ENCODE measurements around the gene PTBP1. TPM values are rescaled to one million over a fixed set of nuclear protein-coding genes. Genes with fewer than 3 reads are reported as not detected.
"Not testable (repeated sequence)": the region's sequence is repeated elsewhere in the genome, so short reads cannot be mapped to it uniquely, and the experiment has no call there.

The PTBP1 gene
- total RNA-seq, 1 experiment from 2014 or later, result 174 TPM

DNA sequence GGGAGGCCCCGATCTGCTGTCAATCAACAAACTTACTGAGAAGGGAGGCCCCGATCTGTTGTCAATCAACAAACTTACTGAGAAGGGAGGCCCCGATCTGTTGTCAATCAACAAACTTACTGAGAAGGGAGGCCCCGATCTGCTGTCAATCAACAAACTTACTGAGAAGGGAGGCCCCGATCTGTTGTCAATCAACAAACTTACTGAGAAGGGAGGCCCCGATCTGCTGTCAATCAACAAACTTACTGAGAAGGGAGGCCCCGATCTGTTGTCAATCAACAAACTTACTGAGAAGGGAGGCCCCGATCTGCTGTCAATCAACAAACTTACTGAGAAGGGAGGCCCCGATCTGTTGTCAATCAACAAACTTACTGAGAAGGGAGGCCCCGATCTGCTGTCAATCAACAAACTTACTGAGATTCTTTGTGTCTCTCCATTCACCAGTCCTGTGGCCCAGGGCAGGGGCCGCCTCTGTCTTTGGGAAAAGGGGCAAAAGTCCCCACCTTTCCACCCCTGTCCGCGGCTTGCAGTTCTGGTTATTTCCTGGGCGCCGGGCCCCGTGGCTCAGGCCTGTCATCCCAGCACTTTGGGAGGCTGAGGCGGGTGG is 56.5 kb downstream of the PTBP1 start:
- not testable (repeated sequence) for DNase-seq (ENCODE audit: low spot score)

DNA sequence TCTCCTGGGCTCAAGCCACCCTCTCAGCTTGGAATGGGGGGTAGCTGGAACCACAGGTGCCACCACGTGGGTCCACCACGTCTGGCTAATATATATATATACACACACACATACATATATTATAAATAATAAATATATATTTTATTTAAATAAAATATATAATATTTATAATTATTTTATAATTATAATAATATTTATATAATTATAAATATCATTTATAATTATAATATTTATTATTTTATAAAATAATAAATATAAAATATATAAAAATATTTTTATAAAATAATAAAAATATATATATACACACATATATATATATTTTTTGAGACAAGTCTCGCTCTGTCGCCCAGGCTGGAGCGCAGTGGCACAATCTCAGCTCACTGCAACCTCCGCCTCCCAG is 57.3 kb downstream of the PTBP1 start:
- DNase-seq (ENCODE audit: low spot score), result no peak

DNA sequence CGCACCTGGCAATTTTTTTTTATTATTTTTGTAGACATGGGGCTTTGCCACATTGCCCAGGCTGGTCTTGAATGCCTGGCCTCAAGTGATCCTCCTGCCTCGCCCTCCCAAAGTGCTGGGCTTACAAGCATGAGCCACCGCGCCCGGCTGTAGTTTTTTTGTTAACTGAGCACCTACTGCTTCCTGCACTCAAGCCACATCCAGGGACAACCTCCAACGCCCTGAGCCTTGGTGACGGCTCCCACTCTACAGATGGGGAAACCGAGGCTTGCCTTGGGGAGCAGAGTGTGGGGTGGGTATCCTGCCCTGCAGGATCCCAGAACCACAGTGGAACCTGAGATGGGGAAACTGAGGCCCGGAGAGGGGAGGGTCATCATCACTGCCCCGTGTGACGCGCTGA is 57.9 kb downstream of the PTBP1 start:
- DNase-seq (ENCODE audit: low spot score), result no peak

DNA sequence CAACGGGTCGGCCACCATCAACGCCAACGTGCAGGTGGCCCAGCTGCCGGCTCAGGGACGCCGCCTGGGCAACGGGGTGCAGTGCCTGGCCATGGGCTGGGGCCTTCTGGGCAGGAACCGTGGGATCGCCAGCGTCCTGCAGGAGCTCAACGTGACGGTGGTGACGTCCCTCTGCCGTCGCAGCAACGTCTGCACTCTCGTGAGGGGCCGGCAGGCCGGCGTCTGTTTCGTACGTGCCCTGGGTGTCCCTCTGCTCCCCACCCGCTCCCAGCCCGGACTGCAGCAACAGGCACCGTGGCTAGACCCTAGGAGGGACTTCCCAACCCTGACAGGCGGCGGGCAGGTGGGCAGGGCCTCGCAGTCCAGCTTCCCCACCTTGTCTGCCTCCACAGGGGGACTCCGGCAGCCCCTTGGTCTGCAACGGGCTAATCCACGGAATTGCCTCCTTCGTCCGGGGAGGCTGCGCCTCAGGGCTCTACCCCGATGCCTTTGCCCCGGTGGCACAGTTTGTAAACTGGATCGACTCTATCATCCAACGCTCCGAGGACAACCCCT is 58.4 kb downstream of the PTBP1 start:
- DNase-seq (ENCODE audit: low spot score), result no peak

DNA sequence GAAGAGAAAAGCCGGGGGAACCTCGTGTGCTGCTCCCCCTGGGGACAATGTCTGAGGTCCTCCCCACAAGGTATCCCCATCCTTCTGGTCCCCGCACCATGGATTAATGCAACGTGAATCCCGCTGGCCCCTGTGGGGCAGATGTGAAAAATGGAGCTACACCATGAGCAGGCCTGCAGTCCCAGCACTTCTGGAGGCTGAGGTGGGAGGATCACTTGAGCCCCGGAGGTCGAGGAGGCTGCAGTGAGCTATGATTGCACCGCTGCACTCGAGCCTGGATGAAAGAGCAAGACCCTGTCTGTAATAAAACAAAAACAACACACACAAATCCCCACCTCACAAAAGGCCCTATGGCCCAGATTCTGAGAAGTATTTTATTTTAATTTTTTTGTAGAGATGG is 61.0 kb downstream of the PTBP1 start:
- no peak for DNase-seq (ENCODE audit: low spot score)

DNA sequence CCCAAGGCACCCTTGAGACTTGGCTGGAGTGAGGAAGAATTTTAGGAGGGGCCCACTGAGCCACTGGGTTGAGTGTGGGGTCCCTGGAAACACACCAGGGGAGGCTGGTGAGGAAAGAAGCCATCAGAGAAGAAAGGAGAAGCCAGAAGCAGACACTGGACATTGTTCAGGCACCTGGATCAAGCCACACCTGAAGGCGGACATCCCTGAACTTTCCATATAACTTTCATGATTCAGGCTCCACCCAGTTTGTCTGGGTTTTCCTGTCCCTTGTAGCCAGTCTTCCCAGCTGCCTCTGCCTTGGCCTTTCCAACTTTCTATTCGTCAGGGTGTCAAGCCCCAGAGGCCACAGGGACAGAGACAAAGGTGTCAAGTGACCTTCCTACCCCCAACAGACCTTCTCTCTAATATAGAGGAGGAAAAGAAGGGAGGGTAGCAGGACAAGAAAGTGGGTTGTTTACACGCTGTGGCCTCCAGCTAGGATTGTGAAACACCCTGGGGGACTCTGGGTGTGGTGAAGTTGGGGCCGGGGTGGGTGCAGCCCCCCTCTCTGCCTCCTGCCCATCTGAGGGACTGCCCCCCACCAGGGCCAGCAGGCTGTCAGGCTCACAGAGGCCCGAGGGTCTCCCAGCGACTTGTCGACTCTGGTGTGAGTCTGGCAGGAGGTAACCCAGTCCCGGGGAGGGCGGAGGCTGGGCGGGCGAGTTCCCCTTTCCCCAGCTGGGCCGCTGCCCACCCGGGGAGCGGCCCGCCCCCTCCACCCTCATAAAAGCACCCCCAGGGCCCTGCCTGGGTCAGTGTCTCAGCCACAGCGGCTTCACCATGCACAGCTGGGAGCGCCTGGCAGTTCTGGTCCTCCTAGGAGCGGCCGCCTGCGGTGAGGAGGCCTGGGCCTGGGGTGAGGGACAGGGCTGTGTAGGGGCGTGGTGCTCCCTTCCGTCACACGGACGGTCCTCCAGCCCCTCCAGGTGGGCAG is 61.9 kb downstream of the PTBP1 start, which contains the start of gene CFD:
TSS of gene CFD (plus strand) at position 797 of the 976 bp plus-strand sequence. CDS start at position 823, 26 bp downstream.
- no peak for DNase-seq (ENCODE audit: low spot score)

DNA sequence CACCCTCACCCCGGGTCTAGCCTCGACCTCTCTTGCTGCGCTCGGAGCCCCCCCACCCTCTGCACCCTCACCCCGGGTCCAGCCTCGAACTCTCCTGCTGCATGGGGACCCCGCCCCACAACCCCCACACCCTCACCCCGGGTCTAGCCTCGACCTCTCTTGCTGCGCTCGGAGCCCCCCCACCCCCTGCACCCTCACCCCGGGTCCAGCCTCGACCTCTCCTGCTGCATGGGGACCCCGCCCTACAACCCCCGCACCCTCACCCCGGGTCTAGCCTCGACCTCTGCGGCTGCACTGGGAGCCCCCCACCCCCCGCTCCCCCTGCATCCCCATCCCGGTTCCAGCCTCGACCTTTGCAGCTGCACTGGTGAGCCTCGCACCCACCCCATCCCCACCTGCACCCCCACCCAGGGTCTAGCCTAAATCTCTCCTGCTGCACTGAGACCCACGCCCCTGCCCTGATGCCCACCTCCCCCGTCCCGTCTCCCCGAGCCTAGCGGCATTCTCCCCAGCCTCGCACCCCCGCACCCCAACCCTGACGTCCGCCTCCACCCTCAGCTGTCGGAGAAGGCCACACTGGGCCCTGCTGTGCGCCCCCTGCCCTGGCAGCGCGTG is 64.0 kb downstream of the PTBP1 start:
- DNase-seq (ENCODE audit: low spot score), result no peak

Other genes starting within 250 kb of the PTBP1 start
- gene BSG, start 224.9 kb upstream of the PTBP1 start, total RNA-seq (2014; rRNA removed; shearing (Covaris generic)), result 700 and 767 TPM in 2 replicates
- gene HCN2, start 207.6 kb upstream of the PTBP1 start, total RNA-seq (2014; rRNA removed; shearing (Covaris generic)), result 9.3 and 12.7 TPM in 2 replicates
- gene POLRMT, start 163.9 kb upstream of the PTBP1 start, total RNA-seq (2014; rRNA removed; shearing (Covaris generic)), result 42.7 and 58.4 TPM in 2 replicates
- gene FGF22, start 157.6 kb upstream of the PTBP1 start, total RNA-seq (2014; rRNA removed; shearing (Covaris generic)), result 0.17 TPM in 1 of 2 replicates, not detected in the other
- gene RNF126, start 134.2 kb upstream of the PTBP1 start, total RNA-seq (2014; rRNA removed; shearing (Covaris generic)), result 40.9 and 62.4 TPM in 2 replicates
- gene FSTL3, start 121.1 kb upstream of the PTBP1 start, total RNA-seq (2014; rRNA removed; shearing (Covaris generic)), result 267 and 269 TPM in 2 replicates
- not detected in 2 replicates for gene PRSS57, start 102.0 kb upstream of the PTBP1 start, total RNA-seq (2014; rRNA removed; shearing (Covaris generic))
- 42.9 and 47.9 TPM in 2 replicates for gene PALM, start 88.5 kb upstream of the PTBP1 start, total RNA-seq (2014; rRNA removed; shearing (Covaris generic))
- gene MISP, start 46.3 kb upstream of the PTBP1 start, total RNA-seq (2014; rRNA removed; shearing (Covaris generic)), result 58.6 and 86.2 TPM in 2 replicates
- 7.5 and 12.7 TPM in 2 replicates for gene PLPPR3, start 24.5 kb downstream of the PTBP1 start, total RNA-seq (2014; rRNA removed; shearing (Covaris generic))
- gene AZU1, start 30.4 kb downstream of the PTBP1 start, total RNA-seq (2014; rRNA removed; shearing (Covaris generic)), result 0.36 TPM in 1 of 2 replicates, not detected in the other
- gene PRTN3, start 43.5 kb downstream of the PTBP1 start, total RNA-seq (2014; rRNA removed; shearing (Covaris generic)), result 0.14 and 0.16 TPM in 2 replicates
- gene ELANE, start 54.9 kb downstream of the PTBP1 start, total RNA-seq (2014; rRNA removed; shearing (Covaris generic)), result not detected in 2 replicates
- 14.4 and 16.2 TPM in 2 replicates for gene CFD, start 62.2 kb downstream of the PTBP1 start, total RNA-seq (2014; rRNA removed; shearing (Covaris generic))
- gene MED16, start 95.7 kb downstream of the PTBP1 start, total RNA-seq (2014; rRNA removed; shearing (Covaris generic)), result 15.2 and 17.2 TPM in 2 replicates
- not detected in 2 replicates for gene RNU6-9, start 96.0 kb downstream of the PTBP1 start, total RNA-seq (2014; rRNA removed; shearing (Covaris generic))
- 23.0 and 29.7 TPM in 2 replicates for gene R3HDM4, start 115.8 kb downstream of the PTBP1 start, total RNA-seq (2014; rRNA removed; shearing (Covaris generic))
- gene KISS1R, start 119.9 kb downstream of the PTBP1 start, total RNA-seq (2014; rRNA removed; shearing (Covaris generic)), result not detected in 2 replicates
- 2.4 and 4.4 TPM in 2 replicates for gene ARID3A, start 128.6 kb downstream of the PTBP1 start, total RNA-seq (2014; rRNA removed; shearing (Covaris generic))
- 41.8 and 42.6 TPM in 2 replicates for gene WDR18, start 186.9 kb downstream of the PTBP1 start, total RNA-seq (2014; rRNA removed; shearing (Covaris generic))
- gene GRIN3B, start 203.0 kb downstream of the PTBP1 start, total RNA-seq (2014; rRNA removed; shearing (Covaris generic)), result 0.38 TPM in 1 of 2 replicates, not detected in the other
- 104 and 131 TPM in 2 replicates for gene TMEM259, start 223.7 kb downstream of the PTBP1 start, total RNA-seq (2014; rRNA removed; shearing (Covaris generic))
- not detected in 2 replicates for gene RNU6-2, start 224.1 kb downstream of the PTBP1 start, total RNA-seq (2014; rRNA removed; shearing (Covaris generic))
- gene CNN2, start 229.2 kb downstream of the PTBP1 start, total RNA-seq (2014; rRNA removed; shearing (Covaris generic)), result 219 and 243 TPM in 2 replicates
- gene ABCA7, start 242.7 kb downstream of the PTBP1 start, total RNA-seq (2014; rRNA removed; shearing (Covaris generic)), result 5.1 and 8.6 TPM in 2 replicates

Measured in A172 (cell line).